ENCODE results near the gene OSGEP.

- TF ChIP-seq CTCF (IDR thresholded peaks at IDR 0.05) (no peak), SIN3A (IDR thresholded peaks at IDR 0.05; ENCODE audit: borderline replicate concordance, insufficient read depth, low read depth, low read length) (no peak)
Measured at GRCh38 chr14:20428010-20428365, 26.6 kb downstream of the OSGEP start.

All from Panc1 (cell line).